Nephron (organoid): Measurements from ENCODE around the gene MINAR1.

ENCODE experiments used
- H3K27ac Mint-ChIP-seq, 3 experiments: 2 replicates each; pipeline ENCODE4 v1.8.0; 2020; ENCODE audit warnings: mixed read lengths in 3 of 3, mild to moderate bottlenecking in 2 of 3, moderate library complexity in 1 of 3
- H3K27me3 Mint-ChIP-seq: 2 replicates; pipeline ENCODE4 v1.8.0; 2021; ENCODE audit warnings: low read depth, mild to moderate bottlenecking, moderate library complexity, mixed read lengths
- H3K36me3 Mint-ChIP-seq: 2 replicates; pipeline ENCODE4 v1.8.0; 2020; ENCODE audit warnings: low read depth, mixed read lengths
- H3K4me1 Mint-ChIP-seq: 2 replicates; pipeline ENCODE4 v1.8.0; 2020; ENCODE audit warnings: mixed read lengths
- H3K4me3 Mint-ChIP-seq, 3 experiments: 2 replicates each; pipeline ENCODE4 v1.8.0; 2020; ENCODE audit warnings: mild to moderate bottlenecking in 3 of 3, mixed read lengths in 3 of 3, moderate library complexity in 2 of 3
- H3K9me3 Mint-ChIP-seq: 2 replicates; pipeline ENCODE4 v1.8.0; 2020; ENCODE audit warnings: mixed read lengths
- CTCF ChIP-seq, 3 experiments: fragments of 200-600 bp; sonication (generic); IDR thresholded peaks; one replicate each; pipeline ENCODE4 v1.5.0; 2021; ENCODE audit warnings: antibody characterized with exemption in 3 of 3; ENCODE audit not compliant: unreplicated experiment in 3 of 3

The MINAR1 gene

GRCh38 chr15:79463781-79464270 lies 31.7 kb downstream of the MINAR1 start:
- H3K27me3 Mint-ChIP-seq = no peaks in the 10 kb centered on the region
- H3K36me3 Mint-ChIP-seq = no peaks in the 10 kb centered on the region
- no peak overlapping the region for H3K27ac Mint-ChIP-seq
- no peak overlapping the region for H3K4me3 Mint-ChIP-seq
- H3K9me3 Mint-ChIP-seq = no peaks in the 10 kb centered on the region
- TF ChIP-seq CTCF (IDR thresholded peaks at IDR 0.05; ENCODE audit: unreplicated experiment in 3 of 3) = no peak
- peaks cover 4% of the 10 kb centered on the region for H3K4me1 Mint-ChIP-seq

GRCh38 chr15:79466488-79466887 lies 34.4 kb downstream of the MINAR1 start:
- TF ChIP-seq CTCF (IDR thresholded peaks at IDR 0.05; ENCODE audit: unreplicated experiment in 3 of 3) = no peak
- Mint-ChIP-seq H3K27me3 (no peaks in the 10 kb centered on the region), H3K4me3 (no peak overlapping the region), H3K36me3 (no peaks in the 10 kb centered on the region), H3K27ac (no peak overlapping the region), H3K9me3 (no peaks in the 10 kb centered on the region), H3K4me1 (peaks cover 4% of the 10 kb centered on the region)

GRCh38 chr15:79467865-79468586 lies 35.9 kb downstream of the MINAR1 start:
- H3K36me3 Mint-ChIP-seq = no peaks in the 10 kb centered on the region
- peaks cover 4% of the 10 kb centered on the region for H3K4me1 Mint-ChIP-seq
- H3K4me3 Mint-ChIP-seq = no peak overlapping the region
- no peaks in the 10 kb centered on the region for H3K9me3 Mint-ChIP-seq
- H3K27ac Mint-ChIP-seq = no peak overlapping the region
- no peak for TF ChIP-seq CTCF (IDR thresholded peaks at IDR 0.05; ENCODE audit: unreplicated experiment in 3 of 3)
- H3K27me3 Mint-ChIP-seq = no peaks in the 10 kb centered on the region

- no peak for TF ChIP-seq CTCF (IDR thresholded peaks at IDR 0.05; ENCODE audit: unreplicated experiment in 3 of 3)
- Mint-ChIP-seq H3K36me3 (no peaks in the 10 kb centered on the region), H3K9me3 (no peaks in the 10 kb centered on the region), H3K27me3 (no peaks in the 10 kb centered on the region), H3K4me3 (no peak overlapping the region), H3K4me1 (no peaks in the 10 kb centered on the region), H3K27ac (no peak overlapping the region)
These were observed 40.3 kb downstream of the MINAR1 start for GRCh38 chr15:79472446-79472845.

GRCh38 chr15:79474252-79474651 lies 42.1 kb downstream of the MINAR1 start:
- H3K9me3 Mint-ChIP-seq = no peaks in the 10 kb centered on the region
- no peak overlapping the region for H3K27ac Mint-ChIP-seq
- H3K4me1 Mint-ChIP-seq = no peaks in the 10 kb centered on the region
- H3K4me3 Mint-ChIP-seq = no peak overlapping the region
- no peaks in the 10 kb centered on the region for H3K27me3 Mint-ChIP-seq
- no peaks in the 10 kb centered on the region for H3K36me3 Mint-ChIP-seq
- no peak for TF ChIP-seq CTCF (IDR thresholded peaks at IDR 0.05; ENCODE audit: unreplicated experiment in 3 of 3)

GRCh38 chr15:79475306-79475705 lies 43.2 kb downstream of the MINAR1 start:
- no peak overlapping the region for H3K4me3 Mint-ChIP-seq

More at GRCh38 chr15:79475306-79475705, 43.2 kb downstream of the MINAR1 start:
- no peak overlapping the region for H3K27ac Mint-ChIP-seq
- no peaks in the 10 kb centered on the region for H3K36me3 Mint-ChIP-seq
- H3K4me1 Mint-ChIP-seq = no peaks in the 10 kb centered on the region
- H3K9me3 Mint-ChIP-seq = no peaks in the 10 kb centered on the region
- no peak for TF ChIP-seq CTCF (IDR thresholded peaks at IDR 0.05; ENCODE audit: unreplicated experiment in 3 of 3)
- H3K27me3 Mint-ChIP-seq = no peaks in the 10 kb centered on the region
